ENCODE data around the gene CELA2B.

- TF ChIP-seq, protein P1, sequence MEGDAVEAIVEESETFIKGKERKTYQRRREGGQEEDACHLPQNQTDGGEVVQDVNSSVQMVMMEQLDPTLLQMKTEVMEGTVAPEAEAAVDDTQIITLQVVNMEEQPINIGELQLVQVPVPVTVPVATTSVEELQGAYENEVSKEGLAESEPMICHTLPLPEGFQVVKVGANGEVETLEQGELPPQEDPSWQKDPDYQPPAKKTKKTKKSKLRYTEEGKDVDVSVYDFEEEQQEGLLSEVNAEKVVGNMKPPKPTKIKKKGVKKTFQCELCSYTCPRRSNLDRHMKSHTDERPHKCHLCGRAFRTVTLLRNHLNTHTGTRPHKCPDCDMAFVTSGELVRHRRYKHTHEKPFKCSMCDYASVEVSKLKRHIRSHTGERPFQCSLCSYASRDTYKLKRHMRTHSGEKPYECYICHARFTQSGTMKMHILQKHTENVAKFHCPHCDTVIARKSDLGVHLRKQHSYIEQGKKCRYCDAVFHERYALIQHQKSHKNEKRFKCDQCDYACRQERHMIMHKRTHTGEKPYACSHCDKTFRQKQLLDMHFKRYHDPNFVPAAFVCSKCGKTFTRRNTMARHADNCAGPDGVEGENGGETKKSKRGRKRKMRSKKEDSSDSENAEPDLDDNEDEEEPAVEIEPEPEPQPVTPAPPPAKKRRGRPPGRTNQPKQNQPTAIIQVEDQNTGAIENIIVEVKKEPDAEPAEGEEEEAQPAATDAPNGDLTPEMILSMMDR (conservative IDR thresholded peaks at IDR 0.05; ENCODE audit: low read length) = no peak
- TF ChIP-seq EZH2phosphoT487 (IDR thresholded peaks at IDR 0.05; ENCODE audit: borderline replicate concordance, low read depth, low read length) = no peak
These were observed 30.9 kb downstream of the CELA2B start for GRCh38 chr1:15506831-15507230.

All from OCI-LY7 (cell line).